GM12873 (cell line): ENCODE results near the gene PGLYRP1.

ENCODE experiments used
- CTCF ChIP-seq: IDR thresholded peaks from 2 replicates; pipeline ENCODE4 v1.5.1; 2012; ENCODE audit warnings: low read depth, mild to moderate bottlenecking, moderate library complexity, low read length, control low read depth; ENCODE audit not compliant: insufficient read depth; ENCODE audit errors: missing control alignments

The PGLYRP1 gene

GRCh38 chr19:46031781-46032596, 9.1 kb upstream of the PGLYRP1 start:
- no peak for TF ChIP-seq CTCF

- TF ChIP-seq CTCF, result no peak
Observed at GRCh38 chr19:46030812-46031550, 8.1 kb upstream of the PGLYRP1 start.

GRCh38 chr19:46025835-46026234, 3.0 kb upstream of the PGLYRP1 start:
- no peak for TF ChIP-seq CTCF

GRCh38 chr19:46023311-46023779, 492 bp upstream of the PGLYRP1 start:
- no peak for TF ChIP-seq CTCF

GRCh38 chr19:46022061-46022430, 807 bp downstream of the PGLYRP1 start:
- TF ChIP-seq CTCF, result no peak

GRCh38 chr19:46021531-46022041, 1.3 kb downstream of the PGLYRP1 start:
- no peak for TF ChIP-seq CTCF

- no peak for TF ChIP-seq CTCF
Observed at GRCh38 chr19:46020819-46021125, 2.1 kb downstream of the PGLYRP1 start.
